Parathyroid adenoma (tissue), 2 donors: ENCODE results near the gene PPP1R13L.

Source experiments
- H2AFZ ChIP-seq: fragments of 300-600 bp; sonication (generic); one replicate; pipeline ENCODE4 v1.7.0; 2017; ENCODE audit warnings: antibody characterized with exemption, mild to moderate bottlenecking
- H3K27ac ChIP-seq: fragments of 300-600 bp; sonication (generic); one replicate; pipeline ENCODE4 v1.7.0; 2017
- H3K27me3 ChIP-seq: fragments of 300-600 bp; sonication (generic); one replicate; pipeline ENCODE4 v1.7.0; 2017; ENCODE audit warnings: low read length; ENCODE audit not compliant: control insufficient read depth, insufficient read depth
- H3K36me3 ChIP-seq: fragments of 300-600 bp; sonication (generic); one replicate; pipeline ENCODE4 v1.7.0; 2017; ENCODE audit warnings: low read length; ENCODE audit not compliant: control insufficient read depth, insufficient read depth
- H3K4me1 ChIP-seq: fragments of 300-600 bp; sonication (generic); one replicate; pipeline ENCODE4 v1.7.0; 2017; ENCODE audit warnings: control low read depth
- H3K4me2 ChIP-seq: fragments of 300-600 bp; sonication (generic); one replicate; pipeline ENCODE4 v1.7.0; 2017; ENCODE audit warnings: low read length
- H3K4me3 ChIP-seq: fragments of 300-600 bp; sonication (generic); one replicate; pipeline ENCODE4 v1.7.0; 2017; ENCODE audit warnings: low read depth, low read length
- H3K79me2 ChIP-seq: fragments of 300-600 bp; sonication (generic); one replicate; pipeline ENCODE4 v1.7.0; 2017; ENCODE audit warnings: control low read depth
- H3K9ac ChIP-seq: fragments of 300-600 bp; sonication (generic); one replicate; pipeline ENCODE4 v1.7.0; 2017; ENCODE audit warnings: mild to moderate bottlenecking
- H3K9me3 ChIP-seq: fragments of 300-600 bp; sonication (generic); one replicate; pipeline ENCODE4 v1.7.0; 2017; ENCODE audit warnings: low read length; ENCODE audit not compliant: control insufficient read depth
- TF ChIP-seq, protein P1 (sequence below): fragments of 300-600 bp; sonication (generic); IDR thresholded peaks from one replicate; pipeline ENCODE4 v1.7.0; 2017; ENCODE audit warnings: antibody characterized with exemption, mild to moderate bottlenecking
- donor health status: primary hyperparathyroidism.

Gene PPP1R13L

GRCh38 chr19:45342911-45343310 is 62.0 kb downstream of the PPP1R13L start:
- Histone ChIP-seq H3K9ac (no peak overlapping the region), H2AFZ (no peak overlapping the region), H3K27ac (no peak overlapping the region), H3K4me1 (no peaks in the 10 kb centered on the region), H3K27me3 (no peaks in the 10 kb centered on the region), H3K4me3 (no peak overlapping the region), H3K4me2 (no peak overlapping the region), H3K79me2 (no peaks in the 10 kb centered on the region), H3K9me3 (no peaks in the 10 kb centered on the region), H3K36me3 (no peaks in the 10 kb centered on the region)
- TF ChIP-seq, protein P1, sequence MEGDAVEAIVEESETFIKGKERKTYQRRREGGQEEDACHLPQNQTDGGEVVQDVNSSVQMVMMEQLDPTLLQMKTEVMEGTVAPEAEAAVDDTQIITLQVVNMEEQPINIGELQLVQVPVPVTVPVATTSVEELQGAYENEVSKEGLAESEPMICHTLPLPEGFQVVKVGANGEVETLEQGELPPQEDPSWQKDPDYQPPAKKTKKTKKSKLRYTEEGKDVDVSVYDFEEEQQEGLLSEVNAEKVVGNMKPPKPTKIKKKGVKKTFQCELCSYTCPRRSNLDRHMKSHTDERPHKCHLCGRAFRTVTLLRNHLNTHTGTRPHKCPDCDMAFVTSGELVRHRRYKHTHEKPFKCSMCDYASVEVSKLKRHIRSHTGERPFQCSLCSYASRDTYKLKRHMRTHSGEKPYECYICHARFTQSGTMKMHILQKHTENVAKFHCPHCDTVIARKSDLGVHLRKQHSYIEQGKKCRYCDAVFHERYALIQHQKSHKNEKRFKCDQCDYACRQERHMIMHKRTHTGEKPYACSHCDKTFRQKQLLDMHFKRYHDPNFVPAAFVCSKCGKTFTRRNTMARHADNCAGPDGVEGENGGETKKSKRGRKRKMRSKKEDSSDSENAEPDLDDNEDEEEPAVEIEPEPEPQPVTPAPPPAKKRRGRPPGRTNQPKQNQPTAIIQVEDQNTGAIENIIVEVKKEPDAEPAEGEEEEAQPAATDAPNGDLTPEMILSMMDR, result no peak

DNA sequence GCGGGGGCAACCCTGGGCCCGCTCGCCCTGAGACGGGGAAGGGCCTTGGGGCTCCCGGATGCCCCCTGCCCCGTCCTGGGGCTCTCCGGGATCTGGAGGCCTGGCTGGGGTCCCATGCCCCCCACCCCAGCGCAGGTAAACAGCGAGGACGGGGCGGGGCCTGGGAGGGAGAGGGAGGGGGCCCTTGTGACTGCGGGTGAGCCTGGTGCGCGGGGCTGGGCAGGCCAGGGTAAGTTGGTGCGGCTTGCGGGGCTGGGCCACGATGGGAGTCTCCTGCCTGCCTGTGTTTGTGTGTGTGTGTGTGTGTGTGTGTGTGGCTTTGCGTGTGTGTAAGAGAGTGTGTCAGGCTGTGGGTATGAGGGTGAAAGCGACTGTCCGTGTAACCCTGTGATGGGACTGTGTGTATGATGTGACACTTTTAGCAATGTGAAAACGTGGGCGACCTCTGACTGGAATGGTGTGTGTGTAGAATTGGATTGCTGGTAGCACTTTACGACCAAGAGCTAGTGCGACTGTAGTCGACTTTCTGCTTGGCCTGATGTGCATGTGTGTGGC is 63.9 kb downstream of the PPP1R13L start:
- H3K27ac ChIP-seq, result no peak overlapping the region

DNA sequence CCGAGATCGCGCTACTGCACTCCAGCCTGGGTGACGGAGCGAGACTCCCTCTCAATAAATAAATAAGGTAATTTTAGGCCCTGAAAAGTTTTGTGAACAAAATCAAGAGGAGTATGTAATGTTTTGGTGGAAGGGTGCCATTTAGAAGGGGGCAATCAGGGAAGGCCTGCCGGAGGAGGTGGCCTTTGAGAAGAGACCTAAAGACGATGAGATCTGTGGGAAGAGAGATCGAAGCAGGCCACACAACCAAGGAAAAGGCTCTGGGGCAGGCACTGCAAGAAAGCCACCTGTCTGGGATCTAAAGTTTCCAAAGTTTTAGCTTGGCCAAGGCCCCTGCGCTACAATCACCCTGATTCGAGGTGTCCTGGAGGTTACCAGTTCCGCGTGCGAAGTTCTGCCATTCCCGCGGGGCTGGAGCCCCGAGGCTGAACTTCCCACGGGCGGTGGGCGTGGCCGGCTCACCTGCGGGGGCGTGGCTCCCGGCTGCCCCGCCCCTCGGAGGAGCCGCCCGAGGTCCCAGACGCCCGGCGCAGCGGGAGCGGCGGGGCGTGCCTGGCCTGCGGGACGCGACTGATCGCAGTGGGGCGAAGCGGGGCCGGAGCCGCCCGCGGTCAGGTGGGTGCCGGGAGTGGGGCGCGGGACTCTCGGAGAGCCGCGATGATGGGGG is 64.5 kb downstream of the PPP1R13L start, which contains the start of gene KLC3:
Gene KLC3, plus strand, starts transcription at position 519 of the 667 bp plus-strand sequence. CDS start 4,792 bp downstream, outside the sequence.
- TF ChIP-seq, protein P1, result no peak
- Histone ChIP-seq H3K36me3 (no peaks in the 10 kb centered on the region), H3K4me3 (peak within 1 kb of the TSS; percentile 69)

More for the DNA sequence above, 63.9 kb downstream of the PPP1R13L start:
- Histone ChIP-seq H3K27me3 (no peaks in the 10 kb centered on the region), H2AFZ (peak overlapping the region; percentile 87), H3K4me1 (no peaks in the 10 kb centered on the region), H3K4me2 (peak overlapping the region; percentile 69), H3K79me2 (no peaks in the 10 kb centered on the region), H3K9me3 (no peaks in the 10 kb centered on the region), H3K4me3 (peak overlapping the region; percentile 69), H3K36me3 (no peaks in the 10 kb centered on the region), H3K9ac (no peak overlapping the region)
- TF ChIP-seq, protein P1, result no peak

DNA sequence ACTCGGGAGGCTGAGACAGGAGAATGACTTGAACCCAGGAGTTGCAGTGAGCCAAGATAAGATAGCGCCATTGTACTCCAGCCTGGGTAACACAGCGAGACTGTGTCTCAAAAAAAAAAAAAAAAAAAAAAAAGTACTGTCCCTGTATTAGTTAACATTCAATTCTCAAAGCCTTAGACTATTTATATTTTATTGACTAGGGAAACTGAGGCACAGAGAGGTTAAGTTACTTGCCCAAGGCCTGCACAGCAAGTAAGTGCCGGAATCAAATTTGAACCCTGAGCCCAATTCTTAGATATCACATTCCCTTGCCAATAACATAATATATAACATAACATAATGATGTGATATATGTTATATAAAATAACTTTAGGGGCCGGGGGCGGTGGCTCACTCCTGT is 65.2 kb downstream of the PPP1R13L start:
- H3K36me3 ChIP-seq, result no peaks in the 10 kb centered on the region
- H3K27ac ChIP-seq, result no peak overlapping the region
- no peak overlapping the region for H3K9ac ChIP-seq
- no peak overlapping the region for H3K4me2 ChIP-seq
- no peaks in the 10 kb centered on the region for H3K27me3 ChIP-seq
- H3K4me1 ChIP-seq, result no peaks in the 10 kb centered on the region
- no peaks in the 10 kb centered on the region for H3K79me2 ChIP-seq
- no peaks in the 10 kb centered on the region for H3K9me3 ChIP-seq
- no peak overlapping the region for H3K4me3 ChIP-seq
- H2AFZ ChIP-seq, result no peak overlapping the region
- TF ChIP-seq, protein P1, result no peak

More for the DNA sequence above, 64.5 kb downstream of the PPP1R13L start, which contains the start of gene KLC3:
- Histone ChIP-seq H3K9ac (no peak within 1 kb of the TSS), H3K4me1 (no peaks in the 10 kb centered on the region), H3K79me2 (no peaks in the 10 kb centered on the region), H2AFZ (peak within 1 kb of the TSS; percentile 87), H3K4me2 (peak within 1 kb of the TSS; percentile 69), H3K27ac (no peak within 1 kb of the TSS), H3K27me3 (no peaks in the 10 kb centered on the region), H3K9me3 (no peaks in the 10 kb centered on the region)
